ENCODE data around the gene CREB3.

The CREB3 gene

GRCh38 chr9:35750256-35750531 lies 17.7 kb downstream of the CREB3 start:
- no peak for DNase-seq

- no peak for DNase-seq
Observed at GRCh38 chr9:35753466-35753865, 21.0 kb downstream of the CREB3 start.

GRCh38 chr9:35754264-35754663 lies 21.8 kb downstream of the CREB3 start, which contains the start of gene MSMP:
Gene MSMP, minus strand, starts transcription at chr9:35754276. Its CDS starts 147 bp downstream, at chr9:35754129.
- DNase-seq = no peak

- DNase-seq = no peak
Observed at GRCh38 chr9:35755071-35755470, 22.6 kb downstream of the CREB3 start.

- peak; percentile 30 for DNase-seq
Observed at GRCh38 chr9:35756275-35757225, 24.1 kb downstream of the CREB3 start.

- DNase-seq = no peak
Observed at GRCh38 chr9:35757226-35757891, 24.9 kb downstream of the CREB3 start.

GRCh38 chr9:35757892-35758275 lies 25.4 kb downstream of the CREB3 start:
- no peak for DNase-seq

- DNase-seq = no peak
Observed at GRCh38 chr9:35758475-35759050, 26.1 kb downstream of the CREB3 start.

- no peak for DNase-seq
Observed at GRCh38 chr9:35759795-35760194, 27.3 kb downstream of the CREB3 start.

- DNase-seq = no peak
Observed at GRCh38 chr9:35760651-35761050, 28.2 kb downstream of the CREB3 start.

- DNase-seq = no peak
Observed at GRCh38 chr9:35763181-35763580, 30.7 kb downstream of the CREB3 start.

GRCh38 chr9:35763803-35764202 lies 31.3 kb downstream of the CREB3 start:
- no peak for DNase-seq

GRCh38 chr9:35766997-35767396 lies 34.5 kb downstream of the CREB3 start:
- DNase-seq = no peak

GRCh38 chr9:35767458-35767857 lies 35.0 kb downstream of the CREB3 start:
- no peak for DNase-seq

GRCh38 chr9:35769763-35770162 lies 37.3 kb downstream of the CREB3 start:
- no peak for DNase-seq

- DNase-seq = no peak
Observed at GRCh38 chr9:35771075-35771433, 38.6 kb downstream of the CREB3 start.

- no peak for DNase-seq
Observed at GRCh38 chr9:35771534-35771933, 39.1 kb downstream of the CREB3 start.

GRCh38 chr9:35771943-35772342 lies 39.5 kb downstream of the CREB3 start:
- no peak for DNase-seq

GRCh38 chr9:35774907-35775635 lies 42.6 kb downstream of the CREB3 start:
- DNase-seq = no peak

- peak; percentile 56 for DNase-seq
Observed at GRCh38 chr9:35776018-35776417, 43.6 kb downstream of the CREB3 start.

- no peak for DNase-seq
Observed at GRCh38 chr9:35778496-35778895, 46.0 kb downstream of the CREB3 start.

- DNase-seq = no peak
Observed at GRCh38 chr9:35781066-35781465, 48.6 kb downstream of the CREB3 start.

- DNase-seq = no peak
Observed at GRCh38 chr9:35783418-35783817, 51.0 kb downstream of the CREB3 start.
